Stomach (tissue), 9 donors: ENCODE data around the gene MEI4. TPM values are rescaled to one million over a fixed set of nuclear protein-coding genes. Genes with fewer than 3 reads are reported as not detected.
"Not testable (repeated sequence)": the region's sequence is repeated elsewhere in the genome, so short reads cannot be mapped to it uniquely, and the experiment has no call there.

Source experiments
- DNase-seq, 2 donors: peaks; one replicate each; pipeline versions ENCODE4 v3.0.0 to v3.0.0-alpha.2; 2013 to 2019
- H3K27ac ChIP-seq, 5 donors: fragments of 200-600 bp in 4 of 5; sonication (generic) in 4 of 5; one replicate each; pipeline ENCODE4 v1.5.1; 2013 to 2019; ENCODE audit warnings: mild to moderate bottlenecking in 1 of 5, moderate library complexity in 1 of 5
- H3K27me3 ChIP-seq, 3 donors: fragments of 200-600 bp; sonication (generic); one replicate each; pipeline ENCODE4 v1.5.1; 2017 to 2019; ENCODE audit warnings: mixed run types in 1 of 3
- H3K36me3 ChIP-seq, 4 donors: fragments of 200-600 bp; sonication (generic); 1 replicate in 3 of 4; 2 replicates in 1 of 4; pipeline ENCODE4 v1.5.1; 2016 to 2019
- H3K4me1 ChIP-seq, 4 donors: fragments of 200-600 bp; sonication (generic); one replicate each; pipeline ENCODE4 v1.5.1; 2016 to 2019
- H3K4me3 ChIP-seq, 4 donors: fragments of 200-600 bp; sonication (generic) in 3 of 4; one replicate each; pipeline ENCODE4 v1.5.1; 2016 to 2019; ENCODE audit warnings: mild to moderate bottlenecking in 1 of 4
- H3K9me3 ChIP-seq, 4 donors: fragments of 200-600 bp; sonication (generic); one replicate each; pipeline ENCODE4 v1.5.1; 2016 to 2019
- CTCF ChIP-seq, 7 experiments: fragments of 450-650 bp in 4 of 7; fragments of 200-600 bp in 3 of 7; sonication (generic) in 3 of 7; IDR thresholded peaks; one replicate each; pipeline ENCODE4 v1.5.1; 2016 to 2019; ENCODE audit warnings: antibody characterized with exemption in 7 of 7, control low read depth in 2 of 7, mild to moderate bottlenecking in 1 of 7
- EP300 ChIP-seq: sonication (generic); formaldehyde crosslinking; IDR thresholded peaks from one replicate; pipeline ENCODE4 v1.6.1; 2017; ENCODE audit warnings: antibody characterized with exemption
- POLR2A ChIP-seq, 4 donors: fragments of 450-650 bp; IDR thresholded peaks; one replicate each; pipeline ENCODE4 v1.6.1; 2016; ENCODE audit warnings: antibody characterized with exemption in 4 of 4, control low read depth in 2 of 4, mild to moderate bottlenecking in 1 of 4, moderate library complexity in 1 of 4
- POLR2AphosphoS5 ChIP-seq, 3 donors: sonication (generic); formaldehyde crosslinking; IDR thresholded peaks; one replicate each; pipeline ENCODE4 v1.6.1; 2016; ENCODE audit warnings: antibody characterized with exemption in 3 of 3
- WGBS, 5 donors: extraction: QIAGEN DNeasy Blood & Tissue Kit in 3 of 5; methylation state at CpG; one replicate each; pipeline versions ENCODE4 v1.1.5 to v1.1.7; 2013 to 2018; 5-methylcytosine and 5-hydroxymethylcytosine counted together
- intact Hi-C: fragments of 100-400 bp; cut with DNase I; formaldehyde crosslinking; loops from one replicate; pipeline ENCODE4 v1.15.1; 2023; ENCODE audit warnings: low total_unique reads
- polyA plus RNA-seq, 3 donors: library from polyadenylated mRNA; stranded (reverse); fragments of 200-250 nt; gene quantifications; one replicate each; pipeline ENCODE4 v1.2.3, GENCODE V29; 2013
- total RNA-seq, 5 donors: library from RNA; depleted of rRNA; stranded (reverse); fragments of >200 nt; gene quantifications; one replicate each; pipeline versions ENCODE4 v1.1.0 to v1.2.3, GENCODE V29; 2014 to 2016
- donor health status: healthy with polysubstance abuse.
- donor health status: Bipolar disorder and iron deficiency.
- donor health status: healthy.

MEI4 gene
- total and polyA plus RNA-seq, 8 donors: 0.73 TPM; not detected in 7

GRCh38 chr6:77686931-77687330 is 34.1 kb downstream of the MEI4 start:
- no peak for TF ChIP-seq POLR2A (IDR thresholded peaks at IDR 0.05)
- no peak for TF ChIP-seq EP300
- no peak for TF ChIP-seq CTCF (IDR thresholded peaks at IDR 0.05)
- no peak for TF ChIP-seq POLR2AphosphoS5 (IDR thresholded peaks at IDR 0.05)
- Histone ChIP-seq H3K4me3 (no peak overlapping the region), H3K36me3 (no peaks in the 10 kb centered on the region), H3K4me1 (no peaks in the 10 kb centered on the region), H3K9me3 (no peaks in the 10 kb centered on the region), H3K27me3 (no peaks in the 10 kb centered on the region), H3K27ac (no peak overlapping the region)
- 73 to 87% (median 82%) methylated on average over 2 of the region's 2 CpGs for WGBS, 5 donors
- DNase-seq: no peak
- intact Hi-C loops: no loop called here

GRCh38 chr6:77688649-77689048 is 35.8 kb downstream of the MEI4 start:
- H3K4me3 ChIP-seq: no peak overlapping the region
- no peaks in the 10 kb centered on the region for H3K4me1 ChIP-seq
- H3K27ac ChIP-seq: no peak overlapping the region
- whole genome bisulfite sequencing, 5 donors: 58 to 85% (median 76%) methylated on average over 1 of the region's 1 CpG
- intact Hi-C loops: no loop called here
- no peaks in the 10 kb centered on the region for H3K36me3 ChIP-seq
- no peaks in the 10 kb centered on the region for H3K9me3 ChIP-seq
- no peak for DNase-seq
- TF ChIP-seq POLR2AphosphoS5 (IDR thresholded peaks at IDR 0.05) (no peak), CTCF (IDR thresholded peaks at IDR 0.05) (no peak), POLR2A (IDR thresholded peaks at IDR 0.05) (no peak), EP300 (no peak)
- no peaks in the 10 kb centered on the region for H3K27me3 ChIP-seq

- DNase-seq, H3K4me3 ChIP-seq, H3K36me3 ChIP-seq, H3K4me1 ChIP-seq, H3K27me3 ChIP-seq, H3K27ac ChIP-seq, intact Hi-C loops, H3K9me3 ChIP-seq: not testable (repeated sequence)
- 82 to 91% (median 87%) methylated on average over 5 to 6 of the region's 6 CpGs for WGBS, 5 donors
Observed at GRCh38 chr6:77700095-77700494, 47.3 kb downstream of the MEI4 start.

- TF ChIP-seq POLR2A (IDR thresholded peaks at IDR 0.05) (no peak), CTCF (IDR thresholded peaks at IDR 0.05) (no peak), POLR2AphosphoS5 (IDR thresholded peaks at IDR 0.05) (no peak), EP300 (no peak)
- Histone ChIP-seq H3K27ac (no peak overlapping the region), H3K36me3 (no peaks in the 10 kb centered on the region), H3K4me3 (no peak overlapping the region), H3K4me1 (no peaks in the 10 kb centered on the region), H3K27me3 (no peaks in the 10 kb centered on the region), H3K9me3 (peaks cover 0 to 21% (median 16%) of the 10 kb centered on the region in 4 donors)
- intact Hi-C loops: no loop called here
- WGBS, 5 donors: 88 to 100% (median 94%) methylated on average over 1 to 2 of the region's 2 CpGs
- no peak for DNase-seq
Observed at GRCh38 chr6:77707603-77708002, 54.8 kb downstream of the MEI4 start.

- H3K27ac ChIP-seq: no peak overlapping the region
- TF ChIP-seq EP300 (no peak), POLR2A (IDR thresholded peaks at IDR 0.05) (no peak)
- H3K4me3 ChIP-seq: no peak overlapping the region
- H3K36me3 ChIP-seq: no peaks in the 10 kb centered on the region
- no peaks in the 10 kb centered on the region for H3K9me3 ChIP-seq
- intact Hi-C loops: no loop called here
- H3K4me1 ChIP-seq: no peaks in the 10 kb centered on the region
- no peaks in the 10 kb centered on the region for H3K27me3 ChIP-seq
- 54 to 71% (median 65%) methylated on average over 6 of the region's 6 CpGs for WGBS, 5 donors
- DNase-seq: no peak
Observed at GRCh38 chr6:77715588-77715987, 62.7 kb downstream of the MEI4 start.

GRCh38 chr6:77716311-77716710 is 63.5 kb downstream of the MEI4 start:
- Histone ChIP-seq H3K27me3 (no peaks in the 10 kb centered on the region), H3K36me3 (no peaks in the 10 kb centered on the region), H3K9me3 (no peaks in the 10 kb centered on the region), H3K4me3 (no peak overlapping the region), H3K27ac (no peak overlapping the region), H3K4me1 (no peaks in the 10 kb centered on the region)
- intact Hi-C loops: no loop called here
- WGBS, 5 donors: 71 to 96% (median 92%) methylated on average over 1 of the region's 1 CpG
- TF ChIP-seq POLR2AphosphoS5 (IDR thresholded peaks at IDR 0.05) (no peak), EP300 (no peak), POLR2A (IDR thresholded peaks at IDR 0.05) (no peak), CTCF (IDR thresholded peaks at IDR 0.05) (no peak)
- DNase-seq: no peak

GRCh38 chr6:77736010-77736409 is 83.2 kb downstream of the MEI4 start:
- H3K9me3 ChIP-seq, H3K27me3 ChIP-seq, H3K4me3 ChIP-seq, H3K27ac ChIP-seq, H3K36me3 ChIP-seq, intact Hi-C loops, H3K4me1 ChIP-seq, DNase-seq: not testable (repeated sequence)
- WGBS, 5 donors: 89 to 97% (median 91%) methylated on average over 13 of the region's 13 CpGs
